Measurements from ENCODE around the gene EMP1.

- TF ChIP-seq POLR2A (IDR thresholded peaks at IDR 0.05): no peak
- no peak for TF ChIP-seq CTCF (IDR thresholded peaks at IDR 0.05)
These were observed 35.4 kb upstream of the EMP1 start for GRCh38 chr12:13161172-13161571.

Data from lower leg skin (tissue), 3 donors.